OCI-LY1 (cell line): ENCODE measurements around the gene CEP95.

Source experiments
- H2AFZ ChIP-seq: fragments of 200-600 bp; sonication (generic), shearing (Covaris generic); 2 replicates; pipeline ENCODE4 v1.6.0; 2014; ENCODE audit warnings: antibody characterized with exemption, mild to moderate bottlenecking, low read length
- H3F3A ChIP-seq: fragments of 200-600 bp; sonication (generic), shearing (Covaris generic); 2 replicates; pipeline ENCODE4 v1.6.0; 2014; ENCODE audit warnings: mild to moderate bottlenecking, antibody characterized with exemption, low read length, moderate library complexity; ENCODE audit not compliant: insufficient read depth
- H3K27ac ChIP-seq: fragments of 200-600 bp; sonication (generic); 2 replicates; pipeline ENCODE4 v1.5.1; 2014; ENCODE audit warnings: low read length, mixed run types, mild to moderate bottlenecking, low read depth; ENCODE audit not compliant: poor library complexity, severe bottlenecking
- H3K27me3 ChIP-seq: fragments of 200-600 bp; sonication (generic); 2 replicates; pipeline ENCODE4 v1.6.0; 2014; ENCODE audit warnings: antibody characterized with exemption, mild to moderate bottlenecking, low read length, moderate library complexity; ENCODE audit not compliant: insufficient read depth
- H3K36me3 ChIP-seq: fragments of 200-600 bp; sonication (generic); 2 replicates; pipeline ENCODE4 v1.6.1; 2014; ENCODE audit warnings: mild to moderate bottlenecking, antibody characterized with exemption, low read length, moderate library complexity, mixed read lengths; ENCODE audit not compliant: insufficient read depth
- H3K4me1 ChIP-seq: fragments of 200-600 bp; sonication (generic); 2 replicates; pipeline ENCODE4 v1.5.1; 2014; ENCODE audit warnings: mild to moderate bottlenecking, low read length, moderate library complexity; ENCODE audit not compliant: insufficient read depth, severe bottlenecking
- H3K4me2 ChIP-seq: fragments of 200-600 bp; sonication (generic), shearing (Covaris generic); 2 replicates; pipeline ENCODE4 v1.6.1; 2014; ENCODE audit warnings: low read length
- H3K4me3 ChIP-seq: fragments of 200-600 bp; sonication (generic); 2 replicates; pipeline ENCODE4 v1.5.1; 2014; ENCODE audit warnings: low read length, low read depth, mild to moderate bottlenecking, mixed read lengths; ENCODE audit not compliant: poor library complexity, severe bottlenecking
- H3K79me2 ChIP-seq: fragments of 200-600 bp; shearing (Covaris generic); 2 replicates; pipeline ENCODE4 v1.6.1; 2016; ENCODE audit warnings: mixed run types, low read length, mixed read lengths; ENCODE audit not compliant: insufficient read depth
- H3K9ac ChIP-seq: fragments of 200-600 bp; sonication (generic), shearing (Covaris generic); 2 replicates; pipeline ENCODE4 v1.6.1; 2014; ENCODE audit warnings: mild to moderate bottlenecking, low read length, mixed read lengths
- H3K9me2 ChIP-seq: fragments of 200-600 bp; sonication (generic), shearing (Covaris generic); 2 replicates; pipeline ENCODE4 v1.6.1; 2014; ENCODE audit warnings: low read depth, mild to moderate bottlenecking, low read length, mixed read lengths
- H3K9me3 ChIP-seq: fragments of 200-600 bp; shearing (Covaris generic); 2 replicates; pipeline ENCODE4 v1.6.1; 2014; ENCODE audit warnings: low read length, mixed read lengths
- H4K20me1 ChIP-seq: fragments of 200-600 bp; sonication (generic), shearing (Covaris generic); 2 replicates; pipeline ENCODE4 v1.6.0; 2016; ENCODE audit warnings: mild to moderate bottlenecking, low read length; ENCODE audit not compliant: insufficient read depth
- CTCF ChIP-seq: fragments of 200-600 bp; sonication (generic), shearing (Covaris generic); IDR thresholded peaks from 2 replicates; pipeline ENCODE4 v1.5.1; 2017; ENCODE audit warnings: mild to moderate bottlenecking, antibody characterized with exemption, low read length, moderate library complexity, mixed read lengths
- EZH2 ChIP-seq: fragments of 200-600 bp; sonication (generic), shearing (Covaris generic); IDR thresholded peaks from 2 replicates; pipeline ENCODE4 v1.8.0; 2017; ENCODE audit warnings: borderline replicate concordance, mixed run types, mild to moderate bottlenecking, antibody characterized with exemption, low read length, moderate library complexity, mixed read lengths

Gene CEP95

GRCh38 chr17:64519601-64520000 lies 12.8 kb downstream of the CEP95 start:
- Histone ChIP-seq H3K9me2 (no peaks in the 10 kb centered on the region), H3K27me3 (no peaks in the 10 kb centered on the region), H3K36me3 (peaks cover 84% of the 10 kb centered on the region), H3K27ac (no peak overlapping the region), H2AFZ (no peak overlapping the region), H4K20me1 (no peaks in the 10 kb centered on the region), H3K4me1 (no peaks in the 10 kb centered on the region), H3K9me3 (no peaks in the 10 kb centered on the region), H3F3A (no peaks in the 10 kb centered on the region), H3K4me3 (no peak overlapping the region), H3K79me2 (no peaks in the 10 kb centered on the region), H3K4me2 (no peak overlapping the region), H3K9ac (no peak overlapping the region)
- TF ChIP-seq CTCF (no peak), EZH2 (no peak)

GRCh38 chr17:64520359-64520758 lies 13.6 kb downstream of the CEP95 start:
- Histone ChIP-seq H3K27me3 (no peaks in the 10 kb centered on the region), H3K9me2 (no peaks in the 10 kb centered on the region), H3K4me3 (no peak overlapping the region), H3K9ac (no peak overlapping the region), H3K79me2 (no peaks in the 10 kb centered on the region), H3K4me2 (no peak overlapping the region), H3K36me3 (peaks cover 82% of the 10 kb centered on the region), H4K20me1 (no peaks in the 10 kb centered on the region), H3K9me3 (no peaks in the 10 kb centered on the region), H3K4me1 (no peaks in the 10 kb centered on the region), H3K27ac (no peak overlapping the region), H2AFZ (no peak overlapping the region), H3F3A (no peaks in the 10 kb centered on the region)
- TF ChIP-seq EZH2 (no peak), CTCF (no peak)

- H4K20me1 ChIP-seq = no peaks in the 10 kb centered on the region
- no peaks in the 10 kb centered on the region for H3K4me1 ChIP-seq
- H3K27me3 ChIP-seq = no peaks in the 10 kb centered on the region
- no peaks in the 10 kb centered on the region for H3K9me2 ChIP-seq
- H3K36me3 ChIP-seq = peaks cover 86% of the 10 kb centered on the region
- H2AFZ ChIP-seq = no peak overlapping the region
- no peaks in the 10 kb centered on the region for H3K9me3 ChIP-seq
- H3K9ac ChIP-seq = no peak overlapping the region
- no peak overlapping the region for H3K4me2 ChIP-seq
- H3F3A ChIP-seq = no peaks in the 10 kb centered on the region
- H3K79me2 ChIP-seq = no peaks in the 10 kb centered on the region
- H3K27ac ChIP-seq = no peak overlapping the region
- TF ChIP-seq EZH2 (no peak), CTCF (no peak)
- H3K4me3 ChIP-seq = no peak overlapping the region
These were observed 21.1 kb downstream of the CEP95 start for GRCh38 chr17:64527914-64528313.
